BLaER1 treated with 17β-estradiol and CSF1 and Interleukin-3, amounts not matched to agents 10 nM and 100 nM (cell line): ENCODE data around the gene FRY.

ENCODE experiments used
- H3K27ac ChIP-seq, 11 experiments: shearing (Covaris generic); formaldehyde crosslinking; 2 replicates each; pipeline ENCODE4 v1.8.1; 2022
- H3K27me3 ChIP-seq, 11 experiments: shearing (Covaris generic); formaldehyde crosslinking; 2 replicates each; pipeline ENCODE4 v1.8.1; 2022
- H3K36me3 ChIP-seq, 11 experiments: shearing (Covaris generic); formaldehyde crosslinking; 2 replicates each; pipeline ENCODE4 v1.8.1; 2022
- H3K4me1 ChIP-seq, 10 experiments: shearing (Covaris generic); formaldehyde crosslinking; 2 replicates each; pipeline ENCODE4 v1.8.1; 2022
- H3K4me2 ChIP-seq, 11 experiments: shearing (Covaris generic); formaldehyde crosslinking; 2 replicates each; pipeline ENCODE4 v1.8.1; 2022
- H3K4me3 ChIP-seq, 10 experiments: shearing (Covaris generic); formaldehyde crosslinking; 2 replicates each; pipeline ENCODE4 v1.8.1; 2022
- H3K9ac ChIP-seq, 11 experiments: shearing (Covaris generic); formaldehyde crosslinking; 2 replicates each; pipeline ENCODE4 v1.8.1; 2022
- H3K9me3 ChIP-seq, 11 experiments: shearing (Covaris generic); formaldehyde crosslinking; replicated peaks in 1 of 11; 2 replicates each; pipeline ENCODE4 v1.8.1; 2022
- H4K20me1 ChIP-seq, 11 experiments: shearing (Covaris generic); formaldehyde crosslinking; 2 replicates each; pipeline ENCODE4 v1.8.1; 2022
- Cebpa-rat ChIP-seq, 11 experiments: shearing (Covaris generic); IDR thresholded peaks; 2 replicates each; pipeline ENCODE4 v1.8.1; 2022

Gene FRY

GRCh38 chr13:32135056-32135390 lies 103.4 kb downstream of the FRY start:
- Histone ChIP-seq H3K27ac (no peak overlapping the region), H3K4me1 (no peaks in the 10 kb centered on the region), H3K4me3 (no peak overlapping the region), H3K27me3 (no peaks in the 10 kb centered on the region), H3K4me2 (no peak overlapping the region), H4K20me1 (no peaks in the 10 kb centered on the region), H3K9ac (no peak overlapping the region), H3K36me3 (no peaks in the 10 kb centered on the region; a peak in 1 of 22 replicates), H3K9me3 (no peaks in the 10 kb centered on the region)
- TF ChIP-seq Cebpa-rat (IDR thresholded peaks at IDR 0.05), result no peak

GRCh38 chr13:32135655-32136054 lies 104.1 kb downstream of the FRY start:
- no peaks in the 10 kb centered on the region for H3K4me1 ChIP-seq
- H3K9me3 ChIP-seq, result no peaks in the 10 kb centered on the region
- H4K20me1 ChIP-seq, result no peaks in the 10 kb centered on the region
- H3K4me3 ChIP-seq, result no peak overlapping the region
- no peaks in the 10 kb centered on the region; a peak in 1 of 22 replicates for H3K36me3 ChIP-seq
- no peak overlapping the region for H3K4me2 ChIP-seq
- TF ChIP-seq Cebpa-rat (IDR thresholded peaks at IDR 0.05), result no peak
- H3K27ac ChIP-seq, result no peak overlapping the region
- H3K27me3 ChIP-seq, result no peaks in the 10 kb centered on the region
- H3K9ac ChIP-seq, result no peak overlapping the region

- H3K36me3 ChIP-seq, result no peaks in the 10 kb centered on the region; a peak in 1 of 22 replicates
- H3K9me3 ChIP-seq, result no peaks in the 10 kb centered on the region
- no peak for TF ChIP-seq Cebpa-rat (IDR thresholded peaks at IDR 0.05)
- no peaks in the 10 kb centered on the region for H3K4me1 ChIP-seq
- H3K4me3 ChIP-seq, result no peak overlapping the region
- H3K9ac ChIP-seq, result no peak overlapping the region
- H3K27me3 ChIP-seq, result no peaks in the 10 kb centered on the region
- no peak overlapping the region for H3K4me2 ChIP-seq
- no peak overlapping the region for H3K27ac ChIP-seq
- no peaks in the 10 kb centered on the region for H4K20me1 ChIP-seq
Observed at GRCh38 chr13:32136061-32136460, 104.5 kb downstream of the FRY start.

GRCh38 chr13:32136716-32137115 lies 105.1 kb downstream of the FRY start:
- H3K4me2 ChIP-seq, result no peak overlapping the region
- no peak for TF ChIP-seq Cebpa-rat (IDR thresholded peaks at IDR 0.05)
- no peaks in the 10 kb centered on the region for H3K9me3 ChIP-seq
- no peak overlapping the region for H3K4me3 ChIP-seq
- no peaks in the 10 kb centered on the region for H3K4me1 ChIP-seq
- H3K27me3 ChIP-seq, result no peaks in the 10 kb centered on the region
- H3K9ac ChIP-seq, result no peak overlapping the region
- no peaks in the 10 kb centered on the region for H4K20me1 ChIP-seq
- H3K36me3 ChIP-seq, result no peaks in the 10 kb centered on the region; a peak in 1 of 22 replicates
- H3K27ac ChIP-seq, result no peak overlapping the region

DNA sequence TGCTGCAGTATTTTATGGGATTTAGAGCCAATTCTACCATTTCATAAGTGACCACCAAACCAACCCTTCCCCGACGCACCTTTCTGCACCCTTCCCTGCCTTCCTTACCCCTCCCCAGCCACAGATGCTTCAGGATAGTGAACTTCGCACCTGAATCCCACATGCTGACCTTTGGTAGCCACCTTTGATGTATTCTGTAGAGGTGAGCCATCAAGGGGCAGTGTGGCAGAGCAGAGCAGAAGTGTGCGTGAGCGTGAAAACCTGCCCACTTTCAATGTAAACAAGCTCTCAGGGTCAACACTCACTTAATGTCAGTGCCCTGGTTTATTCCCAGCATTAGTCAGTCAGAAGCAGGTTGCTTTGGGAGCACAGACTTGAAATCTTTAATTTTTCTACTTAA lies 107.7 kb downstream of the FRY start:
- no peak overlapping the region for H3K9ac ChIP-seq

GRCh38 chr13:32140109-32140508 lies 108.5 kb downstream of the FRY start:
- no peaks in the 10 kb centered on the region for H3K4me1 ChIP-seq
- no peak overlapping the region for H3K9ac ChIP-seq
- no peaks in the 10 kb centered on the region for H3K27me3 ChIP-seq
- H3K27ac ChIP-seq, result no peak overlapping the region
- no peaks in the 10 kb centered on the region for H3K36me3 ChIP-seq
- no peaks in the 10 kb centered on the region for H3K9me3 ChIP-seq
- H3K4me2 ChIP-seq, result no peak overlapping the region
- TF ChIP-seq Cebpa-rat (IDR thresholded peaks at IDR 0.05), result no peak
- no peaks in the 10 kb centered on the region for H4K20me1 ChIP-seq
- H3K4me3 ChIP-seq, result no peak overlapping the region

More for the DNA sequence above, 107.7 kb downstream of the FRY start:
- H3K36me3 ChIP-seq, result no peaks in the 10 kb centered on the region
- H4K20me1 ChIP-seq, result no peaks in the 10 kb centered on the region
- H3K27me3 ChIP-seq, result no peaks in the 10 kb centered on the region
- H3K27ac ChIP-seq, result no peak overlapping the region
- no peaks in the 10 kb centered on the region for H3K4me1 ChIP-seq
- no peak overlapping the region for H3K4me3 ChIP-seq
- no peak overlapping the region for H3K4me2 ChIP-seq
- H3K9me3 ChIP-seq, result no peaks in the 10 kb centered on the region
- TF ChIP-seq Cebpa-rat (IDR thresholded peaks at IDR 0.05), result no peak

- Histone ChIP-seq H3K27me3 (no peaks in the 10 kb centered on the region), H3K4me2 (no peak overlapping the region), H3K27ac (no peak overlapping the region), H3K36me3 (no peaks in the 10 kb centered on the region), H3K9ac (no peak overlapping the region), H3K4me3 (no peak overlapping the region), H3K9me3 (peaks cover 0 to 6% (median 0%) of the 10 kb centered on the region in 11 experiments; a peak in 1 of 22 replicates), H4K20me1 (no peaks in the 10 kb centered on the region), H3K4me1 (no peaks in the 10 kb centered on the region)
- TF ChIP-seq Cebpa-rat (IDR thresholded peaks at IDR 0.05), result no peak
Observed at GRCh38 chr13:32141462-32141861, 109.9 kb downstream of the FRY start.

DNA sequence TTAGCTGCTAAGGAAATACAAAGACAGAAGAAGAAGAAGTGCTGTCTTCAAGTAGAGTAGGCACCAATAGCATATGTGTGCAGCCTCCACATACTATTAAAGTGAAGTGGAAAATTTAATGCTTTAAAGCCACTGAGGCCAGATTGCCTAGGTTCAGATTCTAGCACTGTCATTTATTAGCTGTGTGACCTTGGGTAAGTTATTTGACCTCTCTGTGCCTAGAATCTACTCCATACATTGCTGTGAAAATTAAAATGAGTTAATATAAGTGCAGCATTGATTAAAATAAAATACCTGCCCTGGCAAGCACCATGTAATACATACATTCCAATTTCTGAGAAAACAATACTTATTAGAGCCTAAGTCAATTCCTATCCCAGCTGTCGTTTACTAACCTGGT lies 110.5 kb downstream of the FRY start:
- Histone ChIP-seq H3K27ac (no peak overlapping the region), H3K4me1 (no peaks in the 10 kb centered on the region), H3K36me3 (no peaks in the 10 kb centered on the region), H3K4me3 (no peak overlapping the region), H3K27me3 (no peaks in the 10 kb centered on the region), H3K4me2 (no peak overlapping the region), H3K9me3 (peaks cover 0 to 6% (median 0%) of the 10 kb centered on the region in 11 experiments; a peak in 1 of 22 replicates), H3K9ac (no peak overlapping the region), H4K20me1 (no peaks in the 10 kb centered on the region)
- no peak for TF ChIP-seq Cebpa-rat (IDR thresholded peaks at IDR 0.05)

- Histone ChIP-seq H3K4me1 (no peaks in the 10 kb centered on the region), H3K9ac (no peak overlapping the region), H3K9me3 (peaks cover 0 to 6% (median 0%) of the 10 kb centered on the region in 11 experiments; a peak in 1 of 22 replicates), H3K4me3 (no peak overlapping the region), H3K36me3 (no peaks in the 10 kb centered on the region), H4K20me1 (no peaks in the 10 kb centered on the region), H3K4me2 (no peak overlapping the region), H3K27ac (no peak overlapping the region), H3K27me3 (no peaks in the 10 kb centered on the region)
- TF ChIP-seq Cebpa-rat (IDR thresholded peaks at IDR 0.05), result no peak
Observed at GRCh38 chr13:32142956-32143375, 111.4 kb downstream of the FRY start.

GRCh38 chr13:32147193-32147592 lies 115.6 kb downstream of the FRY start:
- Histone ChIP-seq H3K9ac (no peak overlapping the region), H3K4me2 (no peak overlapping the region), H4K20me1 (no peaks in the 10 kb centered on the region), H3K9me3 (peaks cover 0 to 6% (median 0%) of the 10 kb centered on the region in 11 experiments; a peak in 1 of 22 replicates), H3K27me3 (no peaks in the 10 kb centered on the region), H3K4me3 (no peak overlapping the region), H3K27ac (no peak overlapping the region), H3K36me3 (no peaks in the 10 kb centered on the region), H3K4me1 (no peaks in the 10 kb centered on the region)
- no peak for TF ChIP-seq Cebpa-rat (IDR thresholded peaks at IDR 0.05)
